ENCODE data around the gene TVP23A. TPM values are rescaled to one million over a fixed set of nuclear protein-coding genes. Genes with fewer than 3 reads are reported as not detected.

Gene TVP23A
- polyA plus RNA-seq, 1 of the 3 experiments (the other 2 are of a cell fraction), result 0.35 TPM

DNA sequence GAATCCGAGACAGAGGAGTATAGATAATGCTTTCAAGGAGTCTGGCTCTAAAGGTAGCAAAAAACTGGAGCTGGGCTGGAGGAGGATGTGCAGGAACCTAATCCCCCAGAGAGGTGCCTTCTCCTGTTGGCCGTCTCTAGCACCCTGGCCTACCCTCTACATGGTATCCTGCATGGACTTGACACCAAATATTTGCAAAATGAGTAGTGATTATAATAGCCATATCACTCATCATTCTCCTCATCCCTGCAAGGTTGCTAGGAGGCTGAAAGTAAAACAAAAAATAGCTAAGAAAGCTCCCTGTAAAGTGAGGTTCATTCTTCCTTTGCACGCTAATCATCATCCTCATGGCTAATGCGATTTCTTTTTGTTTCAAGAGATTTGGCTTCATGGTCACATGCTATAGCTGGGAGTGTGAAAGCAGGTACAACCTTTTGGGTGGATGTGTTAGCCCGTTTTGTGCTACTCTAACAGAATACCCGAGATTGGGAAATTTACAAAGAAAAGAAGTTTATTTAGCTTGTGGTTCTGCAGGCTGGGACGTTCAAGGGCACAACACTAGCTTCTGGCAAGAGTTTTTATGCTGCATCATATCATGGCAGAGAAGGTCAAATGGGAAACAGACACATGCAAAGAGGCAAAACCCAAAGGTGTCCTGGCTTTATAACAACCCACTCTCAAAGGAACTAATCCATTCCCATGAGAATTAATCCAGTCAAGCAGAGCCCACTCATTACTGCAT lies 31.3 kb upstream of the TVP23A start:
- TF ChIP-seq TCF12 (IDR thresholded peaks at IDR 0.05) (no peak), TEAD4 (IDR thresholded peaks at IDR 0.05; ENCODE audit: borderline replicate concordance, insufficient read depth) (no peak), FOXM1 (IDR thresholded peaks at IDR 0.05; ENCODE audit: low read depth) (no peak)
- H4K20me1 ChIP-seq (ENCODE audit: insufficient read depth), result no peaks in the 10 kb centered on the region
- POLR2A ChIA-PET, result no interaction called here
- H3K27me3 ChIP-seq (ENCODE audit: insufficient read depth), result peaks cover 22% of the 10 kb centered on the region; the same call in 1 of the 2 replicates
- DNase-seq, result no peak
- no peak overlapping the region for H3K4me2 ChIP-seq
- no peaks in the 10 kb centered on the region for H3K4me1 ChIP-seq (ENCODE audit: control insufficient read depth in 1 of 2, insufficient read depth in 2 of 2, low read depth in 1 of 2, low read length in 1 of 2)
- no peak overlapping the region for H3K27ac ChIP-seq (ENCODE audit: low read depth in 2 of 2, low read length in 1 of 2)
- no peak overlapping the region for H3K9ac ChIP-seq
- no peaks in the 10 kb centered on the region for H3K79me2 ChIP-seq (ENCODE audit: insufficient read depth)
- CTCF ChIA-PET, result no interaction called here
- H3K9me2 ChIP-seq, result no peaks in the 10 kb centered on the region
- H3K36me3 ChIP-seq (replicated peaks in 1 of 2; ENCODE audit: control insufficient read depth in 1 of 2, insufficient read depth in 2 of 2, low read length in 1 of 2), result no peaks in the 10 kb centered on the region
- H3K9me3 ChIP-seq, result no peaks in the 10 kb centered on the region
- H3K4me3 ChIP-seq (ENCODE audit: low read depth in 2 of 2, low read length in 1 of 2), result no peak overlapping the region
- no peaks in the 10 kb centered on the region for H3F3A ChIP-seq (replicated peaks; ENCODE audit: insufficient read depth)
- no peak overlapping the region for H2AFZ ChIP-seq (ENCODE audit: low read depth)
- WGBS (ENCODE audit: low lambda C conversion rate), result 23% methylated on average over 7 of the region's 7 CpGs

DNA sequence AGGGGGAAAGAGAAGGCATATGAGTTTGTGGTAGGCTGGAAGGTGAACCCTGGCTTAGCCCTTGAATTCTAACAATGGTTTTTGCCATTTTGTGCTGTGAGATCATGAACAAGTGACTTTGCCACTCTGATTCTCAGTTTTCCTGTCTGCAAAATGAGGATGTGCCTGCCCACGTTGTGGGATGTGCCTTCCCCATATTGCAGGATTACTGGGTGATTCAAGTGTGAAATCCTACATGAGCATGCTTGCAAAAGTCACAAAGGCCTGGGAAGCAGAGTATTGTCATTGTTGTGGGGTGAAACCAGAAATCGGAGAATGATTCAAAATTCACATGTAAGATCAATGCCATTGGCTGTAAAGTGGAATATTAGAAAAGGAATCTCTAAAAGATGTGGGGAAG lies 28.6 kb upstream of the TVP23A start:
- CTCF ChIA-PET, result no interaction called here

More for the DNA sequence above, 28.6 kb upstream of the TVP23A start:
- peaks cover 22% of the 10 kb centered on the region; the same call in 1 of the 2 replicates for H3K27me3 ChIP-seq (ENCODE audit: insufficient read depth)
- TF ChIP-seq RAD21 (IDR thresholded peaks at IDR 0.05; ENCODE audit: low read length) (no peak), MEF2A (IDR thresholded peaks at IDR 0.05; ENCODE audit: borderline replicate concordance, low read depth) (no peak)
- TF ChIP-seq, protein P1, sequence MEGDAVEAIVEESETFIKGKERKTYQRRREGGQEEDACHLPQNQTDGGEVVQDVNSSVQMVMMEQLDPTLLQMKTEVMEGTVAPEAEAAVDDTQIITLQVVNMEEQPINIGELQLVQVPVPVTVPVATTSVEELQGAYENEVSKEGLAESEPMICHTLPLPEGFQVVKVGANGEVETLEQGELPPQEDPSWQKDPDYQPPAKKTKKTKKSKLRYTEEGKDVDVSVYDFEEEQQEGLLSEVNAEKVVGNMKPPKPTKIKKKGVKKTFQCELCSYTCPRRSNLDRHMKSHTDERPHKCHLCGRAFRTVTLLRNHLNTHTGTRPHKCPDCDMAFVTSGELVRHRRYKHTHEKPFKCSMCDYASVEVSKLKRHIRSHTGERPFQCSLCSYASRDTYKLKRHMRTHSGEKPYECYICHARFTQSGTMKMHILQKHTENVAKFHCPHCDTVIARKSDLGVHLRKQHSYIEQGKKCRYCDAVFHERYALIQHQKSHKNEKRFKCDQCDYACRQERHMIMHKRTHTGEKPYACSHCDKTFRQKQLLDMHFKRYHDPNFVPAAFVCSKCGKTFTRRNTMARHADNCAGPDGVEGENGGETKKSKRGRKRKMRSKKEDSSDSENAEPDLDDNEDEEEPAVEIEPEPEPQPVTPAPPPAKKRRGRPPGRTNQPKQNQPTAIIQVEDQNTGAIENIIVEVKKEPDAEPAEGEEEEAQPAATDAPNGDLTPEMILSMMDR (IDR thresholded peaks at IDR 0.05), result no peak
- TF ChIP-seq, protein P2, sequence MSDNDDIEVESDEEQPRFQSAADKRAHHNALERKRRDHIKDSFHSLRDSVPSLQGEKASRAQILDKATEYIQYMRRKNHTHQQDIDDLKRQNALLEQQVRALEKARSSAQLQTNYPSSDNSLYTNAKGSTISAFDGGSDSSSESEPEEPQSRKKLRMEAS (IDR thresholded peaks at IDR 0.05; ENCODE audit: low read depth), result no peak
- H3K9ac ChIP-seq, result no peak overlapping the region
- H3K9me2 ChIP-seq, result no peaks in the 10 kb centered on the region
- H3K36me3 ChIP-seq (replicated peaks in 1 of 2; ENCODE audit: control insufficient read depth in 1 of 2, insufficient read depth in 2 of 2, low read length in 1 of 2), result no peaks in the 10 kb centered on the region
- H4K20me1 ChIP-seq (ENCODE audit: insufficient read depth), result no peaks in the 10 kb centered on the region
- no peaks in the 10 kb centered on the region for H3K79me2 ChIP-seq (ENCODE audit: insufficient read depth)
- no peaks in the 10 kb centered on the region for H3K4me1 ChIP-seq (ENCODE audit: control insufficient read depth in 1 of 2, insufficient read depth in 2 of 2, low read depth in 1 of 2, low read length in 1 of 2)
- 29% methylated on average over 2 of the region's 2 CpGs for WGBS (ENCODE audit: low lambda C conversion rate)
- H3K4me2 ChIP-seq, result no peak overlapping the region
- no peak for DNase-seq
- POLR2A ChIA-PET, result no interaction called here
- H2AFZ ChIP-seq (ENCODE audit: low read depth), result no peak overlapping the region
- H3K27ac ChIP-seq (ENCODE audit: low read depth in 2 of 2, low read length in 1 of 2), result no peak overlapping the region
- no peak overlapping the region for H3K4me3 ChIP-seq (ENCODE audit: low read depth in 2 of 2, low read length in 1 of 2)
- no peaks in the 10 kb centered on the region for H3F3A ChIP-seq (replicated peaks; ENCODE audit: insufficient read depth)
- no peaks in the 10 kb centered on the region for H3K9me3 ChIP-seq
